B cell (primary cell): ENCODE data around the gene UBE2E3. TPM values are rescaled to one million over a fixed set of nuclear protein-coding genes. Genes with fewer than 3 reads are reported as not detected.

Source experiments
- ATAC-seq: fragments of 200-7000 bp; cut with Tn5 transposase; one replicate; pipeline ENCODE4 v1.10.0; 2021; ENCODE audit warnings: low read depth, mild to moderate bottlenecking, moderate number of reproducible peaks, moderate library complexity
- CTCF ChIA-PET: fragments of 350-600 bp; sonication (Branson Sonifier 250); formaldehyde crosslinking; loops from one replicate; lab custom pipeline; 2021; ENCODE audit warnings: antibody characterized with exemption, inconsistent platforms; lab: Charles Lee
- POLR2A ChIA-PET: fragments of 350-600 bp; sonication (Branson Sonifier 250); formaldehyde crosslinking; loops from one replicate; lab custom pipeline; 2021; ENCODE audit warnings: antibody characterized with exemption; lab: Charles Lee
- DNase-seq: peaks from one replicate; pipeline ENCODE4 v3.0.0; 2013
- H2AFZ ChIP-seq: 2 replicates; pipeline ENCODE4 v1.6.1; 2012; ENCODE audit warnings: mild to moderate bottlenecking, low read depth, low read length; ENCODE audit not compliant: insufficient read depth, poor library complexity, severe bottlenecking
- H3K27ac ChIP-seq, 2 donors: 1 replicate in 1 of 2; 2 replicates in 1 of 2; pipeline ENCODE4 v1.5.1; 2012 to 2013; ENCODE audit warnings: low read length in 2 of 2, mild to moderate bottlenecking in 2 of 2, moderate library complexity in 1 of 2
- H3K27me3 ChIP-seq, 4 experiments: fragments of 200-600 bp in 1 of 4; sonication (generic) in 1 of 4; replicated peaks in 1 of 4; 1 replicate in 2 of 4; 2 replicates in 2 of 4; pipeline versions ENCODE4 v1.6.1 to v1.7.0; 2013 to 2016; ENCODE audit warnings: low read length in 3 of 4, mild to moderate bottlenecking in 2 of 4, mixed read lengths in 1 of 4, moderate library complexity in 1 of 4; ENCODE audit not compliant: insufficient read depth in 4 of 4, control insufficient read depth in 3 of 4; ENCODE audit errors: control extremely low read depth in 1 of 4
- H3K36me3 ChIP-seq, 2 experiments: replicated peaks in 1 of 2; 1 replicate in 1 of 2; 2 replicates in 1 of 2; pipeline versions ENCODE4 v1.6.1 to v1.7.1; 2013; ENCODE audit warnings: low read length in 1 of 2; ENCODE audit not compliant: insufficient read depth in 2 of 2, control insufficient read depth in 1 of 2; ENCODE audit errors: control extremely low read depth in 1 of 2, extremely low read depth in 1 of 2
- H3K4me1 ChIP-seq, 2 donors: fragments of 200-600 bp in 1 of 2; sonication (generic) in 1 of 2; 1 replicate in 1 of 2; 2 replicates in 1 of 2; pipeline versions ENCODE4 v1.5.1 to v1.6.1; 2013 to 2017; ENCODE audit warnings: low read length in 2 of 2; ENCODE audit not compliant: control insufficient read depth in 2 of 2, insufficient read depth in 2 of 2
- H3K4me2 ChIP-seq: replicated peaks from 2 replicates; pipeline ENCODE3; 2012; ENCODE audit warnings: mild to moderate bottlenecking, low read depth, low read length; ENCODE audit not compliant: poor library complexity, severe bottlenecking
- H3K4me3 ChIP-seq, 5 experiments: fragments of 200-600 bp in 1 of 5; sonication (generic) in 1 of 5; 1 replicate in 3 of 5; 2 replicates in 2 of 5; pipeline versions ENCODE4 v1.5.1 to v1.7.0; 2011 to 2016; ENCODE audit warnings: low read length in 4 of 5, mild to moderate bottlenecking in 4 of 5, low read depth in 2 of 5, control low read depth in 1 of 5, moderate library complexity in 1 of 5; ENCODE audit not compliant: insufficient read depth in 1 of 5; ENCODE audit errors: control extremely low read depth in 1 of 5, extremely low read depth in 1 of 5
- H3K79me2 ChIP-seq: fragments of 200-600 bp; sonication (generic); one replicate; pipeline ENCODE4 v1.6.0; 2016; ENCODE audit warnings: low read length; ENCODE audit not compliant: control insufficient read depth, insufficient read depth
- H3K9ac ChIP-seq: fragments of 200-600 bp; sonication (generic); 2 replicates; pipeline ENCODE4 v1.6.1; 2017; ENCODE audit warnings: mild to moderate bottlenecking, low read length, moderate library complexity
- H3K9me3 ChIP-seq, 3 donors: one replicate each; pipeline versions ENCODE4 v1.6.1 to v1.7.1; 2013; ENCODE audit warnings: low read length in 2 of 3; ENCODE audit not compliant: control insufficient read depth in 2 of 3, insufficient read depth in 1 of 3; ENCODE audit errors: control extremely low read depth in 1 of 3
- H4K20me1 ChIP-seq: 2 replicates; pipeline ENCODE4 v1.6.0; 2012; ENCODE audit warnings: mild to moderate bottlenecking, low read length; ENCODE audit not compliant: insufficient read depth, control insufficient read depth, poor library complexity, severe bottlenecking
- H3K27ac Mint-ChIP-seq: one replicate; pipeline ENCODE4 v1.8.0; 2021; ENCODE audit warnings: mixed read lengths
- H3K27me3 Mint-ChIP-seq: one replicate; pipeline ENCODE4 v1.8.0; 2021; ENCODE audit warnings: mixed read lengths
- H3K4me1 Mint-ChIP-seq: one replicate; pipeline ENCODE4 v1.8.0; 2021; ENCODE audit warnings: mixed read lengths
- H3K4me3 Mint-ChIP-seq: one replicate; pipeline ENCODE4 v1.8.0; 2021; ENCODE audit warnings: mixed read lengths
- H3K9me3 Mint-ChIP-seq: one replicate; pipeline ENCODE4 v1.8.0; 2022; ENCODE audit warnings: mixed read lengths; ENCODE audit not compliant: insufficient read depth
- CTCF ChIP-seq: fragments of 200-600 bp; IDR thresholded peaks from one replicate; pipeline ENCODE4 v1.8.0; 2022; ENCODE audit warnings: antibody characterized with exemption, mild to moderate bottlenecking
- EZH2 ChIP-seq: IDR thresholded peaks from 2 replicates; pipeline ENCODE4 v1.6.1; 2012; ENCODE audit warnings: borderline replicate concordance, low read depth, mild to moderate bottlenecking, moderate library complexity, low read length; ENCODE audit not compliant: insufficient read depth, poor library complexity, severe bottlenecking
- WGBS: methylation state at CpG from one replicate; pipeline ENCODE4 v1.1.5; 2013; ENCODE audit warnings: missing lambda C conversion rate; ENCODE audit not compliant: insufficient coverage; 5-methylcytosine and 5-hydroxymethylcytosine counted together
- intact Hi-C: fragments of 100-400 bp; cut with micrococcal nuclease; formaldehyde crosslinking; loops from one replicate; pipeline ENCODE4 v1.10.0; 2022
- polyA plus RNA-seq: library from polyadenylated mRNA; depleted of rRNA; stranded (reverse); fragments of >200 nt; gene quantifications from 2 replicates; pipeline ENCODE4 v1.2.3, GENCODE V29; 2012
- total RNA-seq, 2 donors: library from RNA; stranded (reverse); fragments of 120-200 nt in 1 of 2; gene quantifications; 1 replicate in 1 of 2; 2 replicates in 1 of 2; pipeline versions ENCODE4 v1.2.3 to v1.2.4, GENCODE V29; 2013 to 2022

UBE2E3 gene
- total and polyA plus RNA-seq, 2 donors (not counting 1 experiment from before 2014, with no cell fraction given), result 26.7 to 31.6 TPM

DNA sequence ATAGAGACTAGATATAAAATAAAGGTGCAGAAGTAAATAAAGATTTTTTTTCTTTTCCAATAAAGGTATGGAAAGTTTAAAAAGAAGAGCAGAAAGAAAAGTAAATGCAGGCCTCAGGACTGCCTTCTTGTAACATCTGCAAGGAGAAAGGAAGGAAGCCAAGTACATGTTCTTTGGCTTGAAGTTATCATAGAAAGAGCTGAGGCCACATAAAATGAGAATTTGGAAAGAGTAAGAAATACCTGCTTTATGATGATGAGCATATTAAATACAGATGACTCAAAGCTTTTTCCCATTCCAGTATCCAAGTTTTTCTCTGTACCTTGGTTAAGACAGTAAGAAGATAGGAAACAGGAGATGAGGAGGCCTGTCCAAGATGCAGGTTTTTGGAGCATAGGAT lies 25.3 kb upstream of the UBE2E3 start:
- POLR2A ChIA-PET, result no interaction called here
- intact Hi-C loops, result no loop called here
- Mint-ChIP-seq H3K4me3 (no peak overlapping the region), H3K27ac (no peak overlapping the region), H3K9me3 (peaks cover 3% of the 10 kb centered on the region), H3K27me3 (peaks cover 10% of the 10 kb centered on the region), H3K4me1 (no peaks in the 10 kb centered on the region)
- DNase-seq, result no peak
- Histone ChIP-seq H3K4me1 (no peaks in the 10 kb centered on the region), H4K20me1 (no peaks in the 10 kb centered on the region), H3K36me3 (no peaks in the 10 kb centered on the region), H3K79me2 (no peaks in the 10 kb centered on the region), H3K9ac (no peak overlapping the region), H3K4me3 (no peak overlapping the region), H3K27me3 (peaks cover 0 to 7% (median 3%) of the 10 kb centered on the region in 4 experiments), H3K4me2 (no peak overlapping the region), H2AFZ (no peak overlapping the region), H3K27ac (no peak overlapping the region), H3K9me3 (no peaks in the 10 kb centered on the region)
- ATAC-seq, result no peak
- TF ChIP-seq EZH2, result no peak
- no peak for TF ChIP-seq CTCF
- CTCF ChIA-PET, result no interaction called here

DNA sequence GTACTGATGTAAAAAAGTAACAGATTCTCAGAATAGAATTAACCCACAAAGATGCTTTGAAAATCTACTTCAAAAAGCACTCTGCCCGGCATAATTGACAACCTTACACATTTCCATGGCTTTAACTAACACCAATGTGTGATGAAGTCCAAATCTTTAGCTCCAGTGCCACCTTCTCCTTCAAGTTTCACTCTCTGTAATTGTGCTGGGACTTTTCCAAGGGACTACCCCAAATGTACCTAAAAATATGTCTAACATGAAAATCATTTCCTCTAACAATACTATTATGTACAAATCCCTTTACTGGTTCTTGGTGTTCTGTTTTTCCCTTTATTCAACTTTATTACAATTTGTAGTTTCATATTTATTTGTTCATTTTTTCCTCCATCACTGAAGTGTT lies 20.6 kb upstream of the UBE2E3 start:
- H3K4me3 Mint-ChIP-seq, result no peak overlapping the region
- no peaks in the 10 kb centered on the region for H3K9me3 ChIP-seq

More for the DNA sequence above, 20.6 kb upstream of the UBE2E3 start:
- DNase-seq, result no peak
- Histone ChIP-seq H3K4me1 (no peaks in the 10 kb centered on the region), H3K79me2 (no peaks in the 10 kb centered on the region), H3K4me3 (no peak overlapping the region), H3K27me3 (no peaks in the 10 kb centered on the region), H3K9ac (no peak overlapping the region), H3K27ac (no peak overlapping the region), H3K36me3 (no peaks in the 10 kb centered on the region), H2AFZ (no peak overlapping the region), H4K20me1 (no peaks in the 10 kb centered on the region), H3K4me2 (no peak overlapping the region)
- ChIA-PET POLR2A (no interaction called here), CTCF (no interaction called here)
- intact Hi-C loops, result no loop called here
- no peak overlapping the region for H3K27ac Mint-ChIP-seq
- H3K9me3 Mint-ChIP-seq, result no peaks in the 10 kb centered on the region
- H3K4me1 Mint-ChIP-seq, result no peaks in the 10 kb centered on the region
- H3K27me3 Mint-ChIP-seq, result peaks cover 17% of the 10 kb centered on the region
- TF ChIP-seq CTCF (no peak), EZH2 (no peak)
- no peak for ATAC-seq
- 75% methylated on average over 1 of the region's 1 CpG for WGBS
